ENCODE results near the gene DAPK3. TPM values are rescaled to one million over a fixed set of nuclear protein-coding genes. Genes with fewer than 3 reads are reported as not detected.

Gene DAPK3
- total RNA-seq: 63.6 and 65.4 TPM in 2 replicates

DNA sequence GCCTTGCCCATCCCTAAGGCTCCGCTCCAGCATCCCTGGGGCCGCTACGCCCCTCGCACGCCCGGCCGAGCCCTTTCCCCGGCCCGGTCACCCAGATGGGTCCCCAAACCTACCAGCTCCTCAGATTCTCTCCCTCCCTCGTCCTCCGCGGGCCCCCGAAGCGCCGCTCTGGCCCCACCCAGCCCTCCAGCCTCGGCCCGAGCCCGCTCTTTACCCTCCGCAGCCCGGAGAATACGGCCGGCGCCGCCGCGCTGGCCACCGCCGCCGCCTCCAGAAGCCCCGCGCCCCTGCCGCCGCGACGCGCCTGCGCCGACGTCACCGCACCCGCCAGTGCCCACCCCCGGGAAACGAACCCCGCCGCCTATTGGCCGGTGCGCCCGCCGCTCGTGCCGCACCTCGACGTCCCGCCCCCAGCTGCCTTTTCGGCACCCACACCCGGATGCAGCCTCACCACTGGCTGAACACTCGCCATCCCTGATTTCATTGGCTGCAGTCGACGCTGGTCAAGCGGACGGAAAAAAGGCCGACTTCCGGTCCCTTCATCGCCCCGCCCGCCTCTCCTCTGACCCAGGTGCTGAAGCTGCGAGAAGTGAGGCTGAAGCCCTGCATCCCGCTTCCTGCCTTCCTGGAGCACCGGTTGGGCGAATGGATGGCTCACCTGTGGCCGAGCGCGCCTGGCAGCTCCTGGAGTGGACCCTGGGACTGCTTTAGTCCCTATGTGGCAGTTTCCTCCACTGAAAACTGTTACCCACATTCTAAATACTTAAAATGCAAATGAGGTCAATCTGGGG lies at the start of gene DAPK3:
Gene DAPK3 (minus strand): TSS at position 292 of the 791 bp plus-strand sequence. CDS start 1,364 bp downstream, outside the sequence.

DNA sequence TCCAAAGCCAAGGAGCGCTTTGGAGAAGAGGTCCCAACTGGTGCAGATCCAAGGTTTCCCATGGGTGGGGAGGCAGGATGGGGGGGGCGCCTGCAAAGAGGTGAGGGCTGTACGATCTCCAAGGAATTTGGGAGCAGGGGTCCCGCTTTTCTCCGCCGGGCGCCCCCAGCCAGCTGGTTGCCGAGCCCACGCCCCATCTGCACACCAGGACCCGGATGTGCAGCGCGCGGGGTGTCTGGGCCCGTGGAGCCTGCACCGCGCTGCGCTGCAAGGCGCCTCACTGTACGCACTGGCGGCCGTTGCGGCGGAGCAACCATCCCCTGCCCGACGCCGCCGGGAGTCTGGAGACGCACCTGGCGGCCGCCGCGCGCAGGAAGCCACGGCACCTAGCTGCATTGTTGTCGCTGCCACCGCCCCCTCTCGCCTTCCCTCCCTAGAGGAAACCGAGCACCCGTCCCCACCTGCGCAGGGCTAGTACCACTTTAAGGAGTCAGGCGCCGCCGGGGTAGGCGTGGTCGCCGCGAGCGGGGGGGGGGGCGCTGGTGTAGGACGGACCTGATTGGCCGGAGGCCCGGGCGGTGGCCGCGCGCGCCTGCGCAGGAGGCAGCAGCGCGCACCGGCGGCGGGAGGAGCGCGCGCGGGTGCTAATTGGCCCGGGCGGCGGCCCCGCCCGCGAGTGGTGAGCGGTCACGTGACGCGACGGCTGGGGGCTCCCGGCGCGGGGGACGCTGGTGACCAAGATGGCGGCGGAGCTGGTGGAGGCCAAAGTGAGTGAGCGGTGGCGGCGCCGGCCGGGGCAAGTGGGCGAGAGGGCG lies 36.3 kb upstream of the DAPK3 start, which contains the start of gene PIAS4:
Gene PIAS4 (plus strand): TSS at position 716 of the 815 bp plus-strand sequence. CDS start 25 bp downstream, at position 741.

DNA sequence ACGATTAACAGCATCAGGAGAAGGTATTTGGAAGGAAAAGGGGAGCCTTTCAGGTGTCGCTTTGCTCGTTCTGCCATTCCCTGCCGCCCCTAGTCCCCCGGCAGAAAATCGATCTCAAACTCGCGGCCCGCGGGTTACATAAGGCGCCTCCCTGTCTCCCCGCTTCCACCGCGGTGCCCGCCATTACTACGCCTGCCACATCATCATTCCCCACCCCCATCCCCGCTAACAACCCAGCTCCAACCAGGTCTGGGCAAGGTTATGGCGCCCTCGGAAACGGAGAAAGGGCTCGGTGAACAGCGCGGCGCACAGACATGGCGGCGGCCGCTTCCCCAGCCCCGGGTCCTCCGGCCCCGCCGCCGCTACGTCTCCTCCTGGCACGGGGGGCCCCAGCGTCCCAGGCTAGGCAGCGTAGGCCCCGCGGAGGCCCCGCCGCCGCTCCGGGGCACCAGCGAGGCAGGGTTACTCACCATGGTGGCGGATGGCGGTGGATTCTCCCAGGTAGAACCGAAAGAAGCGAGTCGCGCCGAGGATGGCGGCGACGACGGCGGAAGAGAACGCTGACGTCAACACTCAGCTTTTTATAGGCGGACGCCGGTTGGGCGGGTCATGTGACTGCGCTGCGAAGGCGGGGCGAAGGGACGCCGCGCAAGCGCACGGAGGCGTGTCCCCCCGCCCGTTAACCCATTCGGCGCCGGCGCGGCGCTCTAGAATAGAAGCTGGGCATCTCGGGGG lies 14.2 kb upstream of the DAPK3 start, which contains the start of gene EEF2:
Gene EEF2 (minus strand): TSS at position 556 of the 735 bp plus-strand sequence. CDS start 83 bp downstream, at position 473.

DNA sequence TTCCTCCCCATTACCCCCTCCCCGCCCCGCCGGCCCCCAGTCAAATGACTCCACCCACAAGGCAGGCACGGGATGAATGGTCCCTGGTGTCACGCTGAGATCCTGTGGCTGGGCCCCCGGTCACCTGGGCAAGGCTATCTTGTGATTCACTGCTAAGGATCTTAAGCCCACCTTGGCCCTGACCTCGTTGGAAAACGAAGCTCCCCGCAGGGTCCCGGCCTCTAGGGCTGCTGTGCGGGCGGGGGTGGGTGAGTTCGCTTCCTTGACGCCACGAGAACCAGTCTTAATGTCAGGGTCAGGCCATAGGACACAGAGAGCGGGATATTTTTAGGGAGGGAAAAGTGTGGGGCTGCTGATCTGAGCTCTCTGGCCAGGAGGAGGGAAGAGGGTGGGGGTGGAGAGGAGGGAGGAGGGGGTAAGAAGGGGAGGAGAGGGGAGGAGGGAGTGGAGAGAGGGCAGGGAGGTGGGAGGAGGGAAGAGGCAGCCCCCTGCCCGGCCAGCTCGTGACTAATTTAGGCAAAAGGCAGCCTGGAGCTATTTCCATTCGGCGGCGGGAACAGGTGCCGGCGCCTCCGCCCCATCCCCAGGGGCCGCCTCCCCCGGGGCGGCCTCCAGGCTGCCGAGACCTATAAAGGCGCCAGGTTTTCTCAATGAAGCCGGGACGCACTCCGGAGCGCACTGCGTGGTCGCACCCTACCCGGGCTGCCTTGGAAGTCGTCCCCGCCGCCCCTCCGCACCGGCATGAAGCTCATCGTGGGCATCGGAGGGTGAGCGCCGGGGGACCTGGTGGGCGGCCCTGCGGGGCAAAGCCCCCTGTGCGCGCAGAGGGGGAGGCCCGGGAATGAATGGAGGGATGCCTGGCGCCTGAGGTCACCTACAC lies 37.7 kb downstream of the DAPK3 start, which contains the start of gene NMRK2:
Gene NMRK2 (plus strand): TSS at position 139 of the 880 bp plus-strand sequence. CDS start 603 bp downstream, at position 742.

Other genes with a start within 250 kb of the DAPK3 start
- gene APBA3, start 209.4 kb downstream of the DAPK3 start, total RNA-seq: 13.0 and 22.3 TPM in 2 replicates
- gene MRPL54, start 208.4 kb downstream of the DAPK3 start, total RNA-seq: 57.3 and 99.0 TPM in 2 replicates
- gene RAX2, start 198.9 kb downstream of the DAPK3 start, total RNA-seq: not detected in 2 replicates
- gene MATK, start 184.7 kb downstream of the DAPK3 start, total RNA-seq: not detected in 2 replicates
- not detected in 2 replicates for gene ZFR2, start 102.1 kb downstream of the DAPK3 start, total RNA-seq
- gene ATCAY, start 90.4 kb downstream of the DAPK3 start, total RNA-seq: not detected in 2 replicates
- gene NMRK2, start 38.0 kb downstream of the DAPK3 start, total RNA-seq: not detected in 2 replicates
- gene EEF2, start 14.4 kb upstream of the DAPK3 start, total RNA-seq: 1,684 and 2,218 TPM in 2 replicates
- 20.8 and 21.8 TPM in 2 replicates for gene PIAS4, start 36.6 kb upstream of the DAPK3 start, total RNA-seq
- gene ZBTB7A, start 95.8 kb upstream of the DAPK3 start, total RNA-seq: 59.9 and 61.2 TPM in 2 replicates
- 151 and 165 TPM in 2 replicates for gene MAP2K2, start 153.0 kb upstream of the DAPK3 start, total RNA-seq
- gene CREB3L3, start 182.5 kb upstream of the DAPK3 start, total RNA-seq: not detected in 2 replicates
- 31.9 and 41.1 TPM in 2 replicates for gene SIRT6, start 211.5 kb upstream of the DAPK3 start, total RNA-seq
- gene ANKRD24, start 211.6 kb upstream of the DAPK3 start, total RNA-seq: under 0.01 and 0.28 TPM in 2 replicates

Data from airway epithelial cell (primary cell).